ENCODE data around the gene SLC22A3.

SLC22A3 gene

GRCh38 chr6:160396292-160396691, 48.1 kb downstream of the SLC22A3 start:
- no peak for TF ChIP-seq CTCF (IDR thresholded peaks at IDR 0.05; ENCODE audit: extremely low read depth, missing control alignments)
- DNase-seq (ENCODE audit: low spot score): no peak

- peak; percentile 42 for DNase-seq (ENCODE audit: low spot score)
- no peak for TF ChIP-seq CTCF (IDR thresholded peaks at IDR 0.05; ENCODE audit: extremely low read depth, missing control alignments)
Measured at GRCh38 chr6:160398674-160399271, 50.6 kb downstream of the SLC22A3 start.

- no peak for TF ChIP-seq CTCF (IDR thresholded peaks at IDR 0.05; ENCODE audit: extremely low read depth, missing control alignments)
- no peak for DNase-seq (ENCODE audit: low spot score)
Measured at GRCh38 chr6:160400446-160400845, 52.3 kb downstream of the SLC22A3 start.

GRCh38 chr6:160408528-160408927, 60.4 kb downstream of the SLC22A3 start:
- no peak for TF ChIP-seq CTCF (IDR thresholded peaks at IDR 0.05; ENCODE audit: extremely low read depth, missing control alignments)
- DNase-seq (ENCODE audit: low spot score): no peak

GRCh38 chr6:160412993-160413392, 64.8 kb downstream of the SLC22A3 start:
- no peak for TF ChIP-seq CTCF (IDR thresholded peaks at IDR 0.05; ENCODE audit: extremely low read depth, missing control alignments)
- DNase-seq (ENCODE audit: low spot score): no peak

- DNase-seq (ENCODE audit: low spot score): no peak
- no peak for TF ChIP-seq CTCF (IDR thresholded peaks at IDR 0.05; ENCODE audit: extremely low read depth, missing control alignments)
Measured at GRCh38 chr6:160417146-160417545, 69.0 kb downstream of the SLC22A3 start.

GRCh38 chr6:160417550-160417949, 69.4 kb downstream of the SLC22A3 start:
- DNase-seq (ENCODE audit: low spot score): no peak
- TF ChIP-seq CTCF (IDR thresholded peaks at IDR 0.05; ENCODE audit: extremely low read depth, missing control alignments): no peak
